Activated T-cell treated with anti-CD3 and anti-CD28 coated beads for 48 hours (primary cell): ENCODE data around the gene TRAIP.
"Not testable (repeated sequence)": the region's sequence is repeated elsewhere in the genome, so short reads cannot be mapped to it uniquely, and the experiment has no call there.

Source experiments
- DNase-seq: peaks from one replicate; pipeline ENCODE4 v3.0.0-alpha.2; 2020; ENCODE audit warnings: low read depth

The TRAIP gene

GRCh38 chr3:49791571-49791970, 64.8 kb downstream of the TRAIP start:
- no peak for DNase-seq

- no peak for DNase-seq
Measured at GRCh38 chr3:49790626-49791411, 65.5 kb downstream of the TRAIP start.

- DNase-seq = no peak
Measured at GRCh38 chr3:49788056-49788455, 68.3 kb downstream of the TRAIP start.

GRCh38 chr3:49787536-49787935, 68.8 kb downstream of the TRAIP start:
- DNase-seq = no peak

- DNase-seq = no peak
Measured at GRCh38 chr3:49787182-49787464, 69.2 kb downstream of the TRAIP start.

GRCh38 chr3:49786357-49787181, 69.8 kb downstream of the TRAIP start, which contains the start of gene IP6K1:
TSS of gene IP6K1 (minus strand) at chr3:49786542. CDS start at chr3:49748040, 38,502 bp downstream.
- DNase-seq = peak; percentile 98

- DNase-seq = peak; percentile 11
Measured at GRCh38 chr3:49785565-49786356, 70.6 kb downstream of the TRAIP start.

- not testable (repeated sequence) for DNase-seq
Measured at GRCh38 chr3:49782277-49782676, 74.1 kb downstream of the TRAIP start.

GRCh38 chr3:49781415-49782199, 74.8 kb downstream of the TRAIP start:
- no peak for DNase-seq

GRCh38 chr3:49780975-49781365, 75.4 kb downstream of the TRAIP start:
- not testable (repeated sequence) for DNase-seq

GRCh38 chr3:49780080-49780974, 76.0 kb downstream of the TRAIP start:
- no peak for DNase-seq

GRCh38 chr3:49779358-49780079, 76.8 kb downstream of the TRAIP start:
- DNase-seq = no peak
